Upper lobe of left lung (tissue), 4 donors: ENCODE results near the gene LYRM4.

Source experiments
- POLR2A ChIP-seq, 4 donors: fragments of 450-650 bp; IDR thresholded peaks; one replicate each; pipeline ENCODE4 v1.5.1; 2016 to 2017; ENCODE audit warnings: antibody characterized with exemption in 4 of 4, mild to moderate bottlenecking in 2 of 4
- POLR2AphosphoS5 ChIP-seq, 2 donors: sonication (generic); formaldehyde crosslinking; IDR thresholded peaks; one replicate each; pipeline ENCODE4 v1.5.1; 2017; ENCODE audit warnings: antibody characterized with exemption in 2 of 2
- TF ChIP-seq, protein P1 (sequence below), 6 experiments: fragments of 450-650 bp in 4 of 6; fragments of 200-600 bp in 2 of 6; sonication (generic) in 2 of 6; IDR thresholded peaks; one replicate each; pipeline ENCODE4 v1.5.1; 2016 to 2019; ENCODE audit warnings: antibody characterized with exemption in 6 of 6

GRCh38 chr6:5133943-5134342 is 126.8 kb downstream of the LYRM4 start:
- TF ChIP-seq, protein P1, sequence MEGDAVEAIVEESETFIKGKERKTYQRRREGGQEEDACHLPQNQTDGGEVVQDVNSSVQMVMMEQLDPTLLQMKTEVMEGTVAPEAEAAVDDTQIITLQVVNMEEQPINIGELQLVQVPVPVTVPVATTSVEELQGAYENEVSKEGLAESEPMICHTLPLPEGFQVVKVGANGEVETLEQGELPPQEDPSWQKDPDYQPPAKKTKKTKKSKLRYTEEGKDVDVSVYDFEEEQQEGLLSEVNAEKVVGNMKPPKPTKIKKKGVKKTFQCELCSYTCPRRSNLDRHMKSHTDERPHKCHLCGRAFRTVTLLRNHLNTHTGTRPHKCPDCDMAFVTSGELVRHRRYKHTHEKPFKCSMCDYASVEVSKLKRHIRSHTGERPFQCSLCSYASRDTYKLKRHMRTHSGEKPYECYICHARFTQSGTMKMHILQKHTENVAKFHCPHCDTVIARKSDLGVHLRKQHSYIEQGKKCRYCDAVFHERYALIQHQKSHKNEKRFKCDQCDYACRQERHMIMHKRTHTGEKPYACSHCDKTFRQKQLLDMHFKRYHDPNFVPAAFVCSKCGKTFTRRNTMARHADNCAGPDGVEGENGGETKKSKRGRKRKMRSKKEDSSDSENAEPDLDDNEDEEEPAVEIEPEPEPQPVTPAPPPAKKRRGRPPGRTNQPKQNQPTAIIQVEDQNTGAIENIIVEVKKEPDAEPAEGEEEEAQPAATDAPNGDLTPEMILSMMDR (IDR thresholded peaks at IDR 0.05): no peak
- TF ChIP-seq POLR2A (IDR thresholded peaks at IDR 0.05): no peak
- no peak for TF ChIP-seq POLR2AphosphoS5 (IDR thresholded peaks at IDR 0.05)
